HG03045 (cell line): ENCODE measurements around the gene DERA.
"Not testable (repeated sequence)": the region's sequence is repeated elsewhere in the genome, so short reads cannot be mapped to it uniquely, and the experiment has no call there.

Experiments used
- ATAC-seq: cut with Tn5 transposase; IDR thresholded peaks from one replicate; pipeline ENCODE4 v1.9.1; 2021; ENCODE audit warnings: mild to moderate bottlenecking, moderate library complexity; ENCODE audit not compliant: unreplicated experiment

DERA gene

GRCh38 chr12:15956413-15957185 lies 45.5 kb downstream of the DERA start:
- no peak for ATAC-seq

- no peak for ATAC-seq
Observed at GRCh38 chr12:15962760-15963159, 51.6 kb downstream of the DERA start.

- no peak for ATAC-seq
Observed at GRCh38 chr12:15963271-15963670, 52.1 kb downstream of the DERA start.

GRCh38 chr12:15966426-15966825 lies 55.3 kb downstream of the DERA start:
- no peak for ATAC-seq

GRCh38 chr12:15967053-15967452 lies 55.9 kb downstream of the DERA start:
- ATAC-seq: not testable (repeated sequence)

DNA sequence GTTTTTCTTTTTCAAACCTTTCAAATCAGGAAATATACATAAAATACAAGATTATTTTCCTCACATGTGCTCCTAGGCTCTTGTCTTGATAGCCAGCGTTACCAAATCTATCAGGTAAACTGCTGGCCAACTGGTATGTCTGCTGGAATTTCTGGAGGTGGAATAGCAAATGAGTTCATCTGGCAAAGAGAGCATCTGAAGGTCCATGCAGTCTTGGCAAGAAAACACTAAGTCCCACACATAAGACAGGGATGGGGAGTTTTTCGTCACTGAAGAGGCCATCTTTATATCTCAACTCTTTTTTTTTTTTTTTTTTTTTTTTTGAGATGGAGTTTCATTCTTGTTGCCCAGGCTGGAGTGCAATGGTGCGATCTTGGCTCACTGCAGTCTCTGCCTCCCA lies 60.1 kb downstream of the DERA start:
- ATAC-seq: no peak

DNA sequence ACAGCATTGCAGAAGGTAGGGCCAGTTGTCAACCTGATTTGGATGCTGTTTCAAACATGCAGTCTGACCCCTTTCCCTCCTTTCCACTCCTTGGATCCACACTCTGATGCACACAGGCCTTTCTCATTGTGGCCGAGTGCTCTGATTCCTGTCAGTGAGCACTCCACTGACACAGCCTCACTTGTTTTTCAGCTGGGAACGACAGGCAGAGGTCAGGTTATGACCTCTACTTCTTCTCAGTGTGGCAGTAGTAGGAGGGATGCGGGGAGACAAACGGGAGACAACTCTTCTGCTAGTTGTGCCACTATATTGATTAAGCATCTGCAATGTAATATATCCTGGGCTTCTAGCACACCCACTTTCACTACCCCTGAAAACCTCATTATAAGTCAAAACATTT lies 61.8 kb downstream of the DERA start:
- no peak for ATAC-seq

GRCh38 chr12:15977999-15978951 lies 67.1 kb downstream of the DERA start:
- ATAC-seq: no peak

DNA sequence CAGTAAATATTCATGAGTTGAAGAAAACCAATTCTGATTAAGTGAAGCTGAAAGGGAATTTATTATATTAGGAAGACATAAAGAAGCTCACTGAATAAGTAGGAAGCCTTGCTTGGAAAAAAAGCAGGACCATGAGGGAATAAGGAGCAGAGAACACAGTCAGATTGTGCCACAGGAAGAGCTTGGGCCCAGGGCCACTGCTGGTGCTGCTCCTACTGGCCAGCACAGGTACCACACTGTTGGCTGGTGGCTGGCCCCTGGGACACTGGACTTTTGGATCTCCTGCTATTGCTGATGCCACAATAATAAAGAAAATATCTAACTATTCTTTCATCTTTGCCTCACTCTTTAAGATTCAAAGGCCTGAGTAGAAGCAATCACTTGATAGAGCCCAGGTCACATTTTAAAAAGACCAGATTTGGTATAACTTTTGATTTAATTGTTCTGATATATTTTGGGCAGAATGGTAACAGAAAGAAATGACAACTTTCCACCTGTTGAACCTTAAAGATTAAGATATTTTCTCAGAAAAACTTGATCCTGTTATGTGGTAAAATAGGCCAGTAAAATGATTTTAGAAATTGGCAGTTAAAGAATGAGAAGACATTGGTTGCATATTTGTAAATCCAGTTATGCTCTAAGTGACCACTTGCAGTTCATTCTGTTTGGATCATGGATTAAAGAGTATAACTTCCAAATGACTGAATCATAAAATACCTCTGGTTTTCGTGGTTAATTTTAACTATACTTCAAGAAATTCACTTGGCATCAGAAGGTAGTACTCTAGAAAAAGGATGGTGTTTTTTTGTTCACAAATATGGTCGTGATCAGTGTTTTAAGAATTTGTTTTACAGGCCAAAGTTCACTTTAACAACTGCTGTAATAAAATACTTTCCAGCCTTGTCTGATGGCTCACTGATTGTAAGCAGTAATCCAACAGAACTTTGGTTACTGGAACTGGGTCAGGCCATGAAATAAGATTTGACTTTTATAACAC lies 68.3 kb downstream of the DERA start:
- ATAC-seq: no peak

DNA sequence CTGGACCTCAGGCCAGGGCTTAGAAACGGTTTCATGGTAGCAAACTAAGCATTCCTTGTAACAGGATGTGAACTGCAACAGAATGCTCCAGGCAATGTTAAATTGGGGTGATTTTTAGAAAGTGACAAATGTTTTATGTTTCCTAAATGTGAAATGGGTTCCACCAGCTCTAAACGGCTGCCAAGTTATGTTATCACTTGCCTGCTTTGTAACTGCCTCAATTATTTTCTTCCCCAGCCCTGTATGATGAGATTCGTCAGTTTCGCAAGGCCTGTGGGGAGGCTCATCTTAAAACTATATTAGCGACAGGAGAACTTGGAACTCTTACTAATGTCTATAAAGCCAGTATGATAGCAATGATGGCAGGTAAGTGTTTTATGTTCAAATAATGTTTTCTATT lies 70.9 kb downstream of the DERA start:
- ATAC-seq: no peak

DNA sequence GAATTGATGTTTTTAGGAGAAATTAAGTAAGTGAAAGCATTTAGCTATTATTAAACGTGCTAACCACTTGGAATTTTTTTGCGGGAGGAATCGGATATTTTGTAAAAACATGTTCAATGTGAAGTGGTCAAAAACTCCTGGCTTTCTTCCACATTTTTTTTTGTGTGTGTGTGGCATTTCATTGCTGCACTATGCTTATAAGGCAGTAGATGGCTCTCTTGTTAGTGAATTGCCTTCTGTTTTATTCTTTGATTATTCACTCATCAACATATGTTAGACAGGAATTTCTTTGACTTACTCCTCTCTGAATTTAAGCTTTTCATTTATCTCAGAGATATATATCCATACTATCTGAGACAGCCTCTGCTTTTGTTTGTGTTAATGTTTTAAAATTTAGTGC lies 71.3 kb downstream of the DERA start:
- no peak for ATAC-seq

GRCh38 chr12:15982921-15983320 lies 71.8 kb downstream of the DERA start:
- ATAC-seq: no peak

GRCh38 chr12:15984097-15984800 lies 73.1 kb downstream of the DERA start:
- ATAC-seq: no peak

GRCh38 chr12:15984963-15985362 lies 73.8 kb downstream of the DERA start:
- no peak for ATAC-seq

DNA sequence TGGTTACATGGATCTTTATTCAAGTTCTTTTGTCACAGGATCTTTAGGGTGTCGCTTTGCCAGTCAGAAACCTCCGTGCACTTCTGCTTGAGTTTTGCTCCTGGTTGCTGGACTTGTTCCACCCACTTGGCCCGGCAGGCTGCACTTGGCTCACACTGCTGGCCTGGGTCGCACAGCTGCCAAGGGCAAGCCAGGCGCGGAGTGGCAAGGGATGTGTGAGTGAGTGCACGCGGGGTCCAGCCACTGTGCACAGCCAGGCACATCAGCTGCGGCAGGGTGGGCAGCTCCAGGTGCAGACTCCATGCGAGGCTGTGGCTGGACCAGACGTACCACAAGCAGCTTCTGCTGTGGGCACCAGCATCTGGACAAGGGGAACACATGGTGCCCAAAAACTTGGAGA lies 76.6 kb downstream of the DERA start:
- no peak for ATAC-seq

GRCh38 chr12:15988983-15989755 lies 78.0 kb downstream of the DERA start:
- no peak for ATAC-seq

DNA sequence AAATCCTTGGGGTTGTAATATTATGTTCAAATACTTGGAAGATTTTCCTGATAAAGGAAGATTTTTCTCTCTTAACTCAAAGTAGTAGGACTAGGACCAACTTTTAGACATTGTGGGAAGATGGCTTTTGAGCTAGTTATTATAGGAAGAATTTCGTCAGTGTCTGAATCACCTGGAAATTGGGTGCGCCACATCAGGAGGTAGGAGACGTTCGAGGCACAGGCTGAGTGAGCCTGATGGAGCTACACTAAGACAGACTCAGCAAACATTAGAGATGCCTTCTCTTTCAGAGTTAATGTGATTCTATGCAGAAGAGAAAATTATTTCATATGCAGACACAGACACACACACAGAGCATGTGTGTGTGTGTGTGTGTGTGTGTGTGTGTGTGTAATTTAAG lies 84.7 kb downstream of the DERA start:
- no peak for ATAC-seq

DNA sequence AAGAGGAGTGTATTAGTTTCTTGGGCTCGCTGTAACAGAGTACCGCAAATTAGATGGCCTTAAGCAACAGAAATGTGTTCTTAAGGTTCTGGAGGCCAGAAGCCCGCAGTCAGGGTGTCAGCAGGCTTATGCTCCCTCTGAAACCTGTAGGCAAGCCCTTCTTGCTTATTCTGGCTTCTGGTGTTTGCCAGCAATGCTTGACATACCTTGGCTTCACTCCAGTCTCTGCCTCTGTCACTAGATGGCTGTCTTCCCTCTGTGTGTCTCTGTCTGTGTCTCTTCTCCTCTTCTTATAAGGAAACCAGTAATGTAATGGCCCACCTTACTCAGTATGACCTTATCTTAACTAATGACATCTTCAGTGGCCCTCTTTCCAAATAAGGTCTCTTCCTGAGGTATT lies 85.1 kb downstream of the DERA start:
- ATAC-seq: no peak

DNA sequence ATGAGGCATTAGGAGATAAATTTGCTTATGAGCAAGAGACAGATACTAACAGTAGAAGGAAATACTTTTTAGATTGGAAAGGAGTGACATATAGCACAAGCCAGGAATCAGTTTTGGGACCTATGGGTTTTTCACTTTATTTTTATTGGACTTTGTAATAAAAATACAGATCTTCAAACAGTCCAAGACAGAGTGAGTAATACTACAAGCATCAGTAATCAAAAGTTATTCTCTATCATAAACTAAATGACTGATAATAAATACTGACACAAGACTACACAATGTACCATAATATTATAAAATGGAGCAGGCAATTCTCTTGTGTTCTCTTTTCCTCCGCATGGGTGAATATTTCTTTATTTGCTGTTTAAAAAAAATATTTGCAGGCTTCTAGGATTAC lies 85.8 kb downstream of the DERA start:
- no peak for ATAC-seq
